HG03108 (cell line): ENCODE data around the gene EIF4ENIF1.
"Not testable (repeated sequence)": the region's sequence is repeated elsewhere in the genome, so short reads cannot be mapped to it uniquely, and the experiment has no call there.

ENCODE experiments used
- ATAC-seq: cut with Tn5 transposase; IDR thresholded peaks from one replicate; pipeline ENCODE4 v1.9.1; 2021; ENCODE audit warnings: moderate library complexity; ENCODE audit not compliant: unreplicated experiment

The EIF4ENIF1 gene

DNA sequence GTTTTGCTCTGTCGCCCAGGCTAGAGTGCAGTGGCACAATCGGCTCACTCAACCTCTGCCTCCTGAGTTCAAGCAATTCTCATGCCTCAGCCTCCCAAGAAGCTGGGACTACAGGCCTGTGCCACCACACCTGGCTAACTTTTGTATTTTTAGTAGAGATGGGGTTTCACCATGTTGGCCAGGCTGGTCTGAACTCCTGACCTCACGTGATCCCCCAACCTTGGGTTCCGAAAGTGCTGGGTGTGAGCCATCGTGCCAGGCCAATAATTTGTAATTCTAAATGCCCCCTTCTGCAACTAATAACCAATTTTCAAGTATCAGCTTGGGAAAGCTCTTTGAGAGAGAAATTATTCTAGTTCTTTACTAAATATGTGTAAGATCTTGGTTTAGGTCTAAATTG, 3.7 kb upstream of the EIF4ENIF1 start:
- not testable (repeated sequence) for ATAC-seq

DNA sequence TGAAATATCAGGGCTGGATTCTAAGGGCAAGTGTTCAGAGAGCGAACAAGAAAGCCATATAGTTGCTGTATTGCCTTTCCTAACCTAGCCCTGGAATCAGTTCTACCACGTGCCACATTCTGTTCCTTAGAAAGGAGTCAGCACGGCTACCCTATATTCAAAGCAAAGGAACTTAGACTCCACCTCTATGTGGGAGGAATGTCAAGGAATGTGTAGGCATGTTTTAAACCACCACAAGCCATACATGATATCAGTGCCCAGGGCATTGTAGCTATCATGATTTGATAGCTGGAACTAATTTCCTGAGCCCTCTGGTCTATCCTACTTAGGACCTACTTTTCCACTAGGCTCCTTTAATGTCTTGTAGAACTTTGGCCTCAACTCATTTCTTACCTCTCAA, 2.5 kb upstream of the EIF4ENIF1 start:
- no peak for ATAC-seq

DNA sequence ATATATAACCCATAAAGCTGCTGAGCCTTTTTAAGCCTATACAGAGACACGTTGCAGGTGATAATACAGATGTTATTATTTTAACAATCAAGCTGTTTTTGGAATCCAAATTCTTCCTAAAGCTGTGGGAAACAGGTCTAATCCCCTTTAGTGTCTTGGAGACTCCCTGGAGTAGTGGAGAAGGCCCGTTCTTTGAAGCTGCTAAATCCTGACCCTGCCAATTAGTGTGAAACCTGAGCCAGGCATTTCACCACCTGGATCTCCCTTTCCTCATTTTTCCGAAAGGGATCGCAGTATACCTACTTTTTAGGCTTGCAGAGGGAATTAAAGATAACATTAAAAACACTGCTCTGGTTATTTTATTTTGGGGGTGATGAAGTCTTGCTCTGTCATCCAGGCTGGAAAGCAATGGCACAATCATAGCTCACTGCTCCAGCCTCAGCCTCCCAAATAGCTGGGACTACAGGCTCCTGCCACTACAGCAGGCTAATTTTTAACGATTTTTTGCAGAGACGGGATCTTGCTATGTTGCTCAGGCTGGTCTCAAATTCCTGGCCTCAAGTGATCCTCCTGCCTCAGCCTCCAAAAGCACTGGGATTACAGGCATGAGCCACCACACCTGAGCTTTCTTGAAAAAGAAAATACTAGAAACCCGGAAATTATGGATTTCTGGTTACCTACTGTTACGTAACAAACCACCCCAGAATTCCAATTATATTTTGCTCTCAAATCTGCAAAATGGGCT, 1.7 kb upstream of the EIF4ENIF1 start:
- no peak for ATAC-seq

DNA sequence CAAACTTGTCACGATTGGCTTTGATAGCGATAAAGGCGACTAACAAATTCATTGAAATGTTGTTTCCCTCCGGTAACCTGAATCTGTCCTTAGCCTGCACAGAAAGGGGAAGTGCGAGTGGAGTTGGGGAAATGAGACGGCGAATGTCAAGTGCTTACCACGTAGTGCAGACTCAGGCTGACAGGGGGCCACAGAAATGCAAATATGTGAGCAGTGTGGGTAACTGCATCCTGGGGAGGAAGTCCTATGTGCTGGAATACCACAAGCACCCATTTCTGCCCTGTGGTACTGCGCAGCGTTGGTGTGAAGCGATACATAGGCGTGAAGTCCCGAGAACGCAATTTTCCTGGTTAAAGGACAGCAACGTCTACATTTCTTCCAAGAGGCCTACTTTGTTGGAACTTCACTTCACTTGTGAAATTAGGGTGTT, 869 bp upstream of the EIF4ENIF1 start:
- ATAC-seq = peak; percentile 47

DNA sequence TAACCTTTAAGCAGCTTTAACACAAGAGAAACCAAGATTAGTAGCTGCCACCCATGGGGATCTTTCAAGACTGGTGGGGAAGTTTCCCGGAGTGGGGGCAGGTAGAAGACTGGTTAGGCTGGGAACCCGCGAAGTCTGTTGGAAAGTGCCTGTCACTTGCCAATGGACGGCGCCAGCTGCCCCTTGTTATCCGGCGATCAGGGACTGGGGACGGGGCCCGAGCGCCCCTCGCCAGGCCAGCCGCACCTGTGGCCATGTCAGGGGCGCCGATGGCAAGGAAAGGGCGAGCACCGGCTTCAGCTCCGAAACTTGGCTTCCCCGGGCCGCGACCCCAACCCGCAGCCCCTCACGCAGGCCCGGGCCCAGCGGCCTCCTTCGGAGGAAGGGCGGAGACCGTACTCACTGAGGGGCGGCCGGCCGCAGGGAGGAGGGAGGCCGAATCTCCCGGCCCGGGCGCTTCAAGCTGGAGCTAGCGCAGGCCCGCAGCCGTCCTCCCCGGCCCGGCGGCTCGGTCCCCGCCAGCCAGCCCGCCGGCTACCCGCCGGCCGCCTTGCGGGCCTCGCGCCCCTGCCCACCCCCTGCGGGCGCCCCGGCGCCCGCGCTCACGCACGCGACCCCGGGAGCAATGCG, 539 bp downstream of the EIF4ENIF1 start:
- no peak for ATAC-seq

DNA sequence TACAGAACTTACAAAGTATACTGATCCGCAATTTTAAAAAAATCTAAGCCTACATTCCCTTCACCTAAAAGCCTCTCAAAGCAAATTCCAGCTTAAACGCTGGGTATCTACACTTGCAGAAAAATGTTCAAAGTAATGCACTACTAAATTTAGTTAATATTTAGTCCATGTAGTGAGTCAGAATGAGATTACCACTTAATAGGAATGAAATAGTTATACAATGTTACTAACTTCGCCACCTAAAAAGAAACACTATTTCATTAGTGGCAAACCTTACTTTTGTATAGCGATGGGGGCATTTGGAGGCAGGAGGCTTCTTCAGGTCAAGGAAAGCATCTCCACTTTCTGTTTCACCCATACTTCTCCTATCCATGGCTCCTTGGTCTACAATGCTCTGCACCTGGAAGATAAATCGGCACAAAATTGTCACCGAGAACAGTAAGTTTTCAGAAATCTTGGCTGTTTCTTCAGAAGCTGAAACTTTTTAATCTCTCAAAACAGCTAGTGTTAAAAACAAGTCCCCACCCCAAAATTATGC, 1.2 kb downstream of the EIF4ENIF1 start:
- no peak for ATAC-seq

DNA sequence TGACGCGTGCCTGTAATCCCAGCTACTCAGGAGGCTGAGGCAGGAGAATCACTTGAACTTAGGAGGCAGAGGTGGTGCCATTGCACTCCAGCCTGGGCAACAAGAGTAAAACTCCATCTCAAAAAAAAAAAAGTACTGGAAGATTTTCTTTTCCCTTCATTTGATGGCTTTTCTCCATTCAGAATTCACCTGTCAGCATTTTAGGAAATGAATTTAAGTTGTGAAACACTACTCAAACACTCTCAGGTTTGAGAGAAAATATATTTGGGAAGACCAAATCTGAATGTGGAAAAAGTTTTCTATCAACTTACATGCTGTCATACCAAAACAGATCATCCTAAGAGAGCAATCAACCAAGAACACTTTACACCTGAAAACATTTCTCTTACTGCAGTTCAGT, 2.7 kb downstream of the EIF4ENIF1 start:
- ATAC-seq = no peak

DNA sequence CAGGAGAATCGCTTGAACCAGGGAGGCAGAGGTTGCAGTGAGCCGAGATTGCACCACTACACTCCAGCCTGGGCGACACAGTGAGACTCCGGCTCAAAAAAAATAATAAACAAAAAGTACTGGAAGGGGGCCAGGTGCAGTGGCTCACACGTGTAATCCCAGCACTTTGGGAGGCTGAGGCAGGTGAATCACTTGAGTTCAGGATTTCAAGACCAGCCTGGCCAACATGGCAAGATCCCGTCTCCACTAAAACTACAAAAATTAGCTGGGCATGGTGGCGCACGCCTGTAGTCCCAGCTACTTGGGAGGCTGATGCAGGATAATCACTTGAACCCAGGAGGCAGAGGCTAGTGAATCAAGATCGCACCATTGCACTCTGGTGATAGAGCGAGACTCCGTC, 3.3 kb downstream of the EIF4ENIF1 start:
- ATAC-seq = not testable (repeated sequence)

DNA sequence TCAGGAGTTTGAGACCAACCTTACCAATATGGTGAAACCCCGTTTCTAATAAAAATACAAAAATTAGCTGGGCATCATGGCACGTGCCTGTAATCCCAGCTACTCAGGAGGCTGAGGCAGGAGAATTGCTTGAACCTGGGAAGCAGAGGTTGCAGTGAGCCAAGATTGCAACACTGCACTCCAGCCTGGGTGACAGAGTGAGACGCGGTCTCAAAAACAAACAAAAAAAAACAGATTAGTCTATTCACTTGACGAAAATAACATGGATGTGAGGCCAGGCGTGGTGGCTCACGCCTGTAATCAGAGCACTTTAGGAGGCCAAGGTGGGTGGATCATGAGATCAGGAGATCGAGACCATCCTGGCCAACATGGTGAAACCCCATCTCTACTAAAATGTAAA, 7.2 kb downstream of the EIF4ENIF1 start:
- ATAC-seq = not testable (repeated sequence)

DNA sequence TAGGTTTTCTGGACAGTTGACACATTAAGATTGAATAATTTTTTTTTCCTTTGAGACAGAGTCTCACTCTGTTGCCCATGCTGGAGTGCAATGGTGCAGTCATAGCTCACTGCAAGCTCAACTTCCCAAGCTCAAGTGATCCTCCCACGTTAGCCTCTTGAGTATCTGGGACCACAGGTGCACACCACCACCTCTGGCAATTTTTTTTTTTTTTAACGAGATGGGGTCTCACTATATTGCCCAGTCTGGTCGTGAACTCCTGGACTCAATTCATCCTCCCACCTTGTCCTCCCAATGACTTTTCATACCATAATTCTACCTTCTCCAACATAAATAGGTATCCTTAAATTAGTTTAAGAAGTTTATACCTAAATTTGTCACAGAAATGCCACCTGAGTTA, 8.5 kb downstream of the EIF4ENIF1 start:
- no peak for ATAC-seq

DNA sequence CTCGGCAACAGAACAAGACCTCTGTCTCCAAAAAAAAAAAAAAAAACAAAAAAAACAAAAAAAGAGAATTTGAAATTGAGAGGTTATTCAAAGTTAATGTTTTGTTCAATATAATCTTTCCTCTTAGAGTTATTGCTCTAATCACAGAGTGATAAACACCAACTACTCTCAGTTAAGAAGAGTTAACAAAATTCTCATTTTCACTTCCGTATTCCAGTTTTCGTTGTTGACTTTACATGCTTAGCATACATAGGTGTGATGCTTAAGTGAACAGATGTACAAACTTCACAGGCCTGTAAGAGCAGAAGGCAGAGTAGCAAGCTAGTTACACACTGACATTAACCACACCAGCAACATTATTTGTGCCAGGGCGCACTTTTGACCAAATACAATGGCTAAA, 12.3 kb downstream of the EIF4ENIF1 start:
- no peak for ATAC-seq

DNA sequence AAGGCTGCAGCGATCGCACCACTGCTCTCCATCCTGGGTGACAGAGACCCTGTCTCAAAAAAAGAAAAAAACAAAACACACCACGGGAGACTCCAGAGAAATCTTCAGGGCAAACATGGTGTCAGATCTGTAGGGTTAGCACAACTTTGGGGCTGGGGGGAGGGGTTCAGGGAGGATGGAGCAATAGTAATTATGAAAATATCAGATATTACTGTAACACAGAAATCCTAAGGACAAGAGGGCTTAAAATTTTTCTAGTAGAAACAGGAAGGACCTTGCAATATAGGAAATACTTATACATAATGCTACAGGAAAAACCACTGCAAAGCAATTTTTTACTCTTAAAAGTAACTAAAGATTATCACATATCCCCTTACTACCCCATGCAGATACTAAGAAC, 13.8 kb downstream of the EIF4ENIF1 start:
- no peak for ATAC-seq

DNA sequence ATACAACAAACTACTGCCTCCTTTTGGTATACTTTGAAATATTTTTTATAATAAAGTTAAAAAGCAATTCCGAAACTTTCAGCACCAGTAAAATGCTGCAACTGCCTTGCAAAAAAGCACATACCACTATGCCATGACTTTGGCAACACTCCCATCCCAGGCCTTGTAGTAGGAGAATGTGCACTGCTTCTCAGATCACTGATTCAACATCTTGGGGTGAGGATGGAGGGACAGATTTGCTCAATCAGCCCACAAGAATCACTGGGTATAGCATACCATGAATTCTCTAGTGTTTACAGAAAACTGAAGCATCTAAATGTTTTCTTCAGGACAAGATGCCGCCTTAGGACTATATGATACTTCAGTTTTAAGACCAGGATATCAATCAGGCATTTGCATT, 14.9 kb downstream of the EIF4ENIF1 start:
- no peak for ATAC-seq

DNA sequence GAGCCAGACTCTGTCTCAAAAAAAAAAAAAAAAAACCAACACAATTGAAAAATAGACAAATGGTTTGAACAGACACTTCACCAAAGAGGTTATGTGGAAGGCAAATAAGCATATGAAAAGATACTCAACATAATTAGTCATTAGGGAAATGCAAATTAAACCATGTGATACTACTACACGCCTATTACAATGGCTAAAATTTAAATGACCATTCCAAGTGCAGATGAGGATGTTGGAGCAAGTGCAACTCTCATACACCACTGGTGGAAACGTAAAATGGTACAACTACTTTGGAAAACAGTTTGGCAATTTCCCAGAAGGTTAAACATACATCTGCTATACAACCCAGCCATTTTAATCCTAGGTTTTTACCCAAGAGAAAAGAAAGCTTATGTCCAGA, 24.3 kb downstream of the EIF4ENIF1 start:
- ATAC-seq = no peak

DNA sequence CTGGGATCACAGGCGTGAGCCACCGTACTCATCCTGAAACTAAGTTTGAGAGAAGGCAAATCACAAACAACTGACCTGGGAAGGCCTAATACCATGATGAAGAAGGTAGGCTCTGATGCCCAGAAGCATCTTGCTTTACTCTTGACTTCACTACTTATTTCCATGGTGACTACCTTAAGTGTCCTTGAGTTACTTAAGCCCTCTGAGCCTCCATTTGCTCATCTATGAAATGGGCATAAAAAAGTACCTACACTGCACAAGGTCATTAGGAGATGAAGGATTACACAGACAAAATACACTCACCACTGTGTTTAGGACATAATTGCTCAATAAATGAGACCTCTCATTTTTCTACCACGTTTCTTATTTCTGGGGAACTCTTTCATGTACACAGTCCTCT, 27.9 kb downstream of the EIF4ENIF1 start:
- ATAC-seq = no peak

DNA sequence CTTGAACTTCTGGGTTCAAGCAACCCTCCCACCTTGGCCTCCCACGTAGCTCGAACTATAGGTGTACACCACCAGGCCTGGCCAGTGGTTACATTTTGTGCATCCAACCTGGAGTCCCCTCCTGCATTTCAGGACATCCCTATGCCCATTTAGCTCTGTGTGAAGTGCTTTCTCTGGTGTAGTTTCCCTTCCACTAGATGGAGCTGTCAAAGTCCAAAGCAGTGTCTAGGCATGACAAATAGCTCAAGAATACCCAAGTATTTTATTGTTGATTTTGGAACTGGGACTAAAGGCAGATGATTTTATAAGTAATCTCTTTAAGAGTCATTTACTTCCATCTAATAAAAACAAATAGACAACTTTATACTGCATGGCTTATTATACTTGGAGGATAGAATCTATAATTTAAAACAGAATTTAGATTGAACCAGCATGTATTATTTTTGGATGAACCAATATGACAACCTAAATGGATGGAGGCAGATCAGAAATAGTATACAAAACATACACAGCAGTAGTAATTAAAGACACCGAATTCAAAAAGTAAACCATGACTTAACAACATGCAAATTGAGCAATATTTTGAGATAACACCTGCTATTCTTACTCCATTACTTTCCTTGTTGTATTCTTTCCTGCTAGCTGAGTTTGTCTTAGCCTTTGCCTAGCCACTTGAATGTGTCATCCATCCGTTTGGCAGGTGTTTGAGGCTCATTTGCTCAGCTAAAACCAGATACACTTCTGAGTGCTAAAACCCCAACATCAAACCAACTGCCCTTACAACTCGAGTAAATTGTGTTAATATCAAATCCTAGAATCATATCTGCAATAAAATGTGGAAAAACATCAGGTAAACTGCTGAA, 37.7 kb downstream of the EIF4ENIF1 start:
- no peak for ATAC-seq

DNA sequence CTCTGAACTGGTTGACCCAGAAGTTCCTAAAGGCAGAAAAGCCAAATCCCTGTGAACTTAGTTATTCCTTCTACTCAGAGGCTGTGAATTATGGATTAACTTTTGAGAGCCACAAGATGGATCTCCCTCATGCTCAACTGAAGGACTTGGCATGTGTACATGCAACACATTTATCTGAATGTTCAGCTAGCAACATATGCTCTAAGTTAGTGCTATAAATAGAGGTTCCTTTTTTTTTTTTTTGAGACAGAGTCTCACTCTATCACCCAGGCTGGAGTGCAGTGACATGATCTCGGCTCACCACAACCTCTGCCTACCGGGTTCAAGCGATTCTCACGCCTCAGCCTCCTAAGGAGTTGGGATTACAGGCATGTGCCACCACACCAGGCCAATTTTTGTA, 40.1 kb downstream of the EIF4ENIF1 start:
- ATAC-seq = no peak

DNA sequence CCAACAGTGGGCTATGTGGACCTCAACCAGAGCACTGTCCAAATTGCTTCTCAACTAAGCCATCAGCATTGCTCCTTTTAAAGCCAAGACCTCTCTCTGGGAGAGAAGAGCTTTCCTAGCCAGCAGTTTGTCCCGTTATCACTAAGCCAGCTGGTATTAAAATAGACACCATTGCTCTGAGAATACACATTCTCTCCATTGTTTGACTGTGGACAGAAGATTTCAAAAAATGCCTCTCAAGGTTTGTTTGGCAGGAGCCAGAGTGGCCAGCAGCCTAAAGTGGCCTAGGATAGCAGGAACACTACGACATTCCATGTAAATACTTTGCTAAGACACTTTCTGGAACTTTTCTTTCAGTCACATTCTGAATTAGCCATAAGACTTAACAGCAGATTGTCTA, 41.3 kb downstream of the EIF4ENIF1 start:
- no peak for ATAC-seq

DNA sequence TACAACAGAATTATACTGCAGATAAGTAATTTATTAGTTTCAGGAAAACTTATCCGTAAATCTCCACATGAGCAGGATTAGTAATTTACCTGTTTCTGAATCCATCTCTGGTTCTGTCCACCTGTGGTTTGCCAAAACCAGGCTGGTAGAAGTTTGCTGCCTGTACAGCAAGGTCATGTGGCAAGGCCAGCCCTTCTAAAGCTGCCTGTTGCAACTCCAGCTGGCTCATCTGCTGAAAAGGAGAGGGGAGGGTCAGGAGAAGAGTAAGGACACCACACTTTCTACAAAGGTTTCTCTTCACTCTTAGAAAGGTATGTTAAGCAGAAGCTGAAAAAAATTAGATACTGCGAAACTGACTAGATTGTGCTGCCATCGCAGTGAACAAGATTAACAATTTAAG, 42.3 kb downstream of the EIF4ENIF1 start:
- ATAC-seq = no peak

DNA sequence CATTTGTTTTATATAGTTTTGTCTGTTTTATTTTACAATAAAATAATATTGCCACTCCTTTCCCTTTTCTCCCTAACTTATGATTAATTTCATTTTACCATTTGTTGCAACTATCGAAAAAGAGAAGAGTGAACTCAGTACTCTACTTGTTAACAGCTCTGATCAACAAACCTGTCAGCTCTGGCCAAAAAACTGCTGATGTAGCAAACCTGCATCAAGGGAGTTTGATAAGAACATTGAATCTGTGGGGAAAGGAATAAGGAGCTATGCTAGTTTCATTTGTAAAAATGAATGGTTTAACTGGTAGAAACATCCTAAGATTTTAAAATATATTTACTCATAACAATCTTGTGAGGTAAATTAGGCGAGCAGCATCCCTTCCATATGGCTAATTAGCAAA, 42.9 kb downstream of the EIF4ENIF1 start:
- no peak for ATAC-seq

DNA sequence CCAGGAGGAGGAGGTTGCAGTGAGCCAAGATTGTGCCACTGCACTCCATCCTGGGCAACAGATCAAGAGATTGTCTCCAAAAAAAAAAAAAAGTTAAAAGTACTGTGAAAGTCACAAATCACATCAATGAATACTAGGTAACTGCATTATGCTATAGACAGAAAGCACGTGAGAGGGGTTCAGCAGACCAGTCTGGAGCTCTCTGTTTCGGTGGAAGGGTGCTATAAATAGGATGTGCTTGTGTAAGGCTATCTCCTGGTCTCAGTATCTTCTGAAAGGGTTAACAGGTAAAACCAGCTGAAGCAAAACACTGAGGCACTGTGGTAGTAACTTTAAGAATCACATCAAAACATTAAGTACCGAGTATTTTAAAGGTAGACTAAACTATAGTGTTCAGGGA, 43.4 kb downstream of the EIF4ENIF1 start:
- ATAC-seq = no peak

DNA sequence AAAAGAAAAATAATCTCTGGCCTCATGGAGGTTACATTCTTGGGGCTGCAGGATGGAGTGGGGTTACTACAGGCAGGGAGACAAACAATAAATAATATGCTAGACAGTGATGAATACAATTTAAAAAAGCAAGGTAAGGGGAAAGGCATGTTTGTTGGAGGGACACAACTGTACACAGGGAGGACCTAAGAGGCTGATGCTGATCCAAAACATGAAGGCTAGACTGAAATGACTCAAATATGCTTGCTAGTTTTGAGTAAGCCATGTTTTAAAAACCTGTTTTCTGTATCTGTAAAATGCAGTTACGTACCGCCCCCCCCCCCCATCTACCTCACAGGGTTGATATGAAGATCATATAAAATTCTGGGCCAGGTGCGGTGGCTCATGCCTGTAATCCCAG, 44.0 kb downstream of the EIF4ENIF1 start:
- no peak for ATAC-seq
